GM19455 (cell line): ENCODE measurements around the gene GALNT3.

ENCODE experiments used
- ATAC-seq: cut with Tn5 transposase; IDR thresholded peaks from one replicate; pipeline ENCODE4 v1.9.1; 2021; ENCODE audit not compliant: unreplicated experiment

GALNT3 gene

GRCh38 chr2:165746501-165746900 is 47.5 kb downstream of the GALNT3 start:
- ATAC-seq: no peak

- ATAC-seq: no peak
Measured at GRCh38 chr2:165745916-165746315, 48.1 kb downstream of the GALNT3 start.

GRCh38 chr2:165743442-165743841 is 50.6 kb downstream of the GALNT3 start:
- peak; percentile 96 for ATAC-seq

GRCh38 chr2:165725421-165725820 is 68.6 kb downstream of the GALNT3 start:
- ATAC-seq: no peak

GRCh38 chr2:165720511-165720910 is 73.5 kb downstream of the GALNT3 start:
- ATAC-seq: no peak

GRCh38 chr2:165718610-165719210 is 75.3 kb downstream of the GALNT3 start:
- ATAC-seq: no peak

GRCh38 chr2:165716091-165716490 is 78.0 kb downstream of the GALNT3 start:
- no peak for ATAC-seq

GRCh38 chr2:165706960-165707487 is 87.0 kb downstream of the GALNT3 start:
- no peak for ATAC-seq

GRCh38 chr2:165701147-165701546 is 92.9 kb downstream of the GALNT3 start:
- ATAC-seq: no peak

GRCh38 chr2:165700531-165700930 is 93.5 kb downstream of the GALNT3 start:
- ATAC-seq: no peak

- ATAC-seq: no peak
Measured at GRCh38 chr2:165699946-165700345, 94.1 kb downstream of the GALNT3 start.

- ATAC-seq: peak; percentile 87
Measured at GRCh38 chr2:165698444-165698884, 95.6 kb downstream of the GALNT3 start.

GRCh38 chr2:165697748-165698443 is 96.2 kb downstream of the GALNT3 start:
- ATAC-seq: no peak
